HG03064 (cell line): ENCODE results near the gene OR5D13.

Experiments
- ATAC-seq: cut with Tn5 transposase; IDR thresholded peaks from one replicate; pipeline ENCODE4 v1.9.1; 2021; ENCODE audit warnings: low read depth; ENCODE audit not compliant: unreplicated experiment

The OR5D13 gene, protein sequence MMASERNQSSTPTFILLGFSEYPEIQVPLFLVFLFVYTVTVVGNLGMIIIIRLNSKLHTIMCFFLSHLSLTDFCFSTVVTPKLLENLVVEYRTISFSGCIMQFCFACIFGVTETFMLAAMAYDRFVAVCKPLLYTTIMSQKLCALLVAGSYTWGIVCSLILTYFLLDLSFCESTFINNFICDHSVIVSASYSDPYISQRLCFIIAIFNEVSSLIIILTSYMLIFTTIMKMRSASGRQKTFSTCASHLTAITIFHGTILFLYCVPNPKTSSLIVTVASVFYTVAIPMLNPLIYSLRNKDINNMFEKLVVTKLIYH

GRCh38 chr11:55773138-55773537, at the start of gene OR5D13:
Gene OR5D13 (plus strand): TSS chr11:55773438. CDS start chr11:55773438, 0 bp downstream.
- no peak for ATAC-seq

GRCh38 chr11:55726715-55727324, 46.4 kb upstream of the OR5D13 start:
- no peak for ATAC-seq

DNA sequence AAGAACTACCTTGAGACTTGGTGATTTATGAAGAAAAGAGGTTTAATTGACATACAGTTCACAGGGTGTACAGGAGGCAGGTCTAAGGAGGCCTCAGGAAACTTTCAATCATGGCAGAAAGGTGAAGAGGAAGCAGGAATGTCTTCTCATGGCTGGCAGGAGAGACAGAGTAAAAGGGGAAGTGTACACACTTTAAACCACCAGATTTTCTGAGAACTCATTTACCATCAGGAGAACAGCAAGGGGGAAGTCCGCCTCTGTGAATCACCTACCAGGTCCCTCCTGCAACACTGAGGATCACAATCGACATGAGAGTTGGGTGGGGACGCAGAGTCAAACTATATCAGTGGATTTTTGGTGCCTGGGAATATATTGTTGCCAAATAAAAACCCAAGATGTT, 40.3 kb upstream of the OR5D13 start:
- no peak for ATAC-seq

DNA sequence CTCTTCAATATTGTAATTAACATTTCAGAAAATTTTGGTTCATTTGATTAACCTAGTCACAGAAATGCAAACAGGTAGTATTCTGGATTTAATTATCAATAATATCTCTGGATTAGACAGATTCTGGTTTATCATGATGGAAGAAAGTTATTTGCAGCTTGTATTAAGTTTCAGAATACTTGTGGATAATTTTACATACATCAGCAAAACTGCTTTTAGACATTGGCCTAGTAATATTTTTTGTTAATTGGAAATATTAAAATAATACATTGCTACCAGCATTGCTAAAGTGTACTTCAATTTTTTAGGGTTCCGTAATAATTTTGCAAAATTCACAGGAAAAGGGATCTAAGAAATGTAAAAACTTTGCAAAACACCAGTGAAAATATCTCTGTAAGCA, 18.4 kb downstream of the OR5D13 start:
- no peak for ATAC-seq

- ATAC-seq = no peak
Observed at GRCh38 chr11:55793321-55793720, 20.1 kb downstream of the OR5D13 start.

DNA sequence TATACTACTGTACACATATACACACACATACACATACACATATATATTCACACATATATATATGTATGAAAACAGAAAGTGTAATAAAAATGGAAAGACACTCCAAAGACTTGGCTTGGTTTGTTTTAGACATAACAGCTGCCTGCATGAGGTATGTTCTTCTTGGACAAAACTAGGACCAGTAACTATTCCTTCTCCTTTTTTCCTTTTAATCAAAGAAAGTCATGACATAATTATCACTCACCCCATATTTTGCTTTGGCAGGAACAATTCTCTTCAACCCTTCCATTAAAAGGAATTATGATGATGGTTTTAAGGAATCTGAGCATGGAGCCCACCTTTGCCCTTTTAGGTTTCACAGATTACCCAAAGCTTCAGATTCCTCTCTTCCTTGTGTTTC, 22.0 kb downstream of the OR5D13 start, which contains the start of gene OR5D14:
OR5D14 (plus strand) TSS at position 301 of the 400 bp plus-strand sequence; CDS start at position 301, 0 bp downstream.
- no peak for ATAC-seq

DNA sequence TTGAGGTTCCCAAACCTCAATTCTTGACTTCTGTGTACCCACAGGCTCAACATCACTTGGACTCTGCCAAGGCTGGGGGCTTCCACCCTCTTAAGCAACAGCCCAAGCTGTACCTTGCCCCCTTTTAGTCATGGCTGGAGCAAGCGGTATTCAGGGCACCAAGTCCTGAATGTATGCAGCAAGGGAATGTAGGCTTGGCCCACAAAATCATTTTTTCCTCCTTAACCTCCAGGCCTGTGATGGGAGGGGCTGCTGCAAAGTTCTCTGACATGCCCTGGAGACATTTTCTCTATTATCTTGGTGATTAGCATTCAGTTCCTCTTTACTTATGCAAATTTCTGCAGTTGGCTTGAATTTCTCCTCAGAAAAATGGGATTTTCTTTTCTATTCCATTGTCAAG, 33.0 kb downstream of the OR5D13 start:
- ATAC-seq = no peak

DNA sequence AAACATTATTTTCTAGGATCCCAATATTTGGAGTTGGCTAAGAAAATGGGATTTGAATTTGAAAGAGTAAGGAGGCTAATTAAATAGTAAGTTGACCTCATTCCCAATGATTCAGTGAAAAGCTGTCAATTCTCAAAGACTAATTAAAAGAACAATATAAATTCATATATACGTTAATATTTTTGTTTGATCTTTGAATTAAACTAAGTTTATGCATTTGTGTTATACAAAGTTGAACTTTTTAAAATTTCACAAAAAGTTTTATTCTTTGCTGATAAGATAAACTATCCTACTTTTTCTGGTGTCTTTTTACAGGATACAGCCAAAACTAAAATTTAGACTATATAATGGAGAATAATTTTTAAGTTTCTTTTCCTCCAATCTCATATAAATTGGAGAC, 37.8 kb downstream of the OR5D13 start, which contains the start of gene OR5L1:
OR5L1 (plus strand) TSS at position 301 of the 400 bp plus-strand sequence. CDS start 100 bp downstream, outside the sequence.
- no peak for ATAC-seq

DNA sequence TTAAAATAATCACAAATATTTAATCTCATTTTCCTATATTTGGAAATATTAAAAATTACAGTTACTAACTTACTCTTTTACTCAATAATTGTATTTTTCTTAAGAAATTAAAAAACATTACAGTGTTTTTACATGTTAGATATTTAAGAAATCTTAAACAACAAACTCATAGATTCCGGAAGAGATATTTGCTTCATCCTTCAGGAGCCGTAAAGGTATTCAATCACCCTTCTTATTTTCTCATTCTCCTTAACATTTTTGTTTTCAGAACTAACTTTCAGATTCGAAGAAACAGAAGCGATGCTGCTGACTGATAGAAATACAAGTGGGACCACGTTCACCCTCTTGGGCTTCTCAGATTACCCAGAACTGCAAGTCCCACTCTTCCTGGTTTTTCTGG, 46.1 kb downstream of the OR5D13 start, which contains the start of gene OR5D18:
OR5D18 (plus strand) TSS at position 301 of the 400 bp plus-strand sequence; CDS start at position 301, 0 bp downstream.
- no peak for ATAC-seq
